ENCODE measurements around the gene PCDHAC2. TPM values are rescaled to one million over a fixed set of nuclear protein-coding genes. Genes with fewer than 3 reads are reported as not detected.

PCDHAC2 gene
- total RNA-seq, 4 donors from 2014 or later, result 0.18 to 1.7 (median 0.43) TPM

DNA sequence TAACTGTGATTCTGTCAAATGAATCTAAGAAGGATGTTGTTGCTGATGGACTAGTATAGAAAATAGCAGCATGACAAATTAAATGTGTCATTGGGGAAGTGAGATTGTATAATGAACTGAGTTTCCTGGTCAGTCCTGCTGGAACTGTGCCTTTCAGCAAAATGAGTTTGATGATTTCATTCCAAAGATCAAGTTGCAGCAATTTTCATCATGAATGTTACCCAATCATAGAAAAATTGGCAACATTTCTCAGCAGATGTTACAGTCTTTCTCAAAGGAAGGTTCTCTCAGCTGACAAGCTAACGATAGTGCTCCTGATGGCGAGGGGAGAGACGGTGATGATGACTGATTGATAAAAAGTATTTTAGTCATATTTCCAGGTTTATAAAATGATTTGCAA is 10.7 kb downstream of the PCDHAC2 start:
- H3K4me1 ChIP-seq, result no peaks in the 10 kb centered on the region
- DNase-seq, result no peak
- H3K27me3 ChIP-seq, result no peaks in the 10 kb centered on the region
- no peak overlapping the region for H3K27ac ChIP-seq
- H3K36me3 ChIP-seq, result no peaks in the 10 kb centered on the region
- no peaks in the 10 kb centered on the region for H3K9me3 ChIP-seq
- TF ChIP-seq, protein P1, sequence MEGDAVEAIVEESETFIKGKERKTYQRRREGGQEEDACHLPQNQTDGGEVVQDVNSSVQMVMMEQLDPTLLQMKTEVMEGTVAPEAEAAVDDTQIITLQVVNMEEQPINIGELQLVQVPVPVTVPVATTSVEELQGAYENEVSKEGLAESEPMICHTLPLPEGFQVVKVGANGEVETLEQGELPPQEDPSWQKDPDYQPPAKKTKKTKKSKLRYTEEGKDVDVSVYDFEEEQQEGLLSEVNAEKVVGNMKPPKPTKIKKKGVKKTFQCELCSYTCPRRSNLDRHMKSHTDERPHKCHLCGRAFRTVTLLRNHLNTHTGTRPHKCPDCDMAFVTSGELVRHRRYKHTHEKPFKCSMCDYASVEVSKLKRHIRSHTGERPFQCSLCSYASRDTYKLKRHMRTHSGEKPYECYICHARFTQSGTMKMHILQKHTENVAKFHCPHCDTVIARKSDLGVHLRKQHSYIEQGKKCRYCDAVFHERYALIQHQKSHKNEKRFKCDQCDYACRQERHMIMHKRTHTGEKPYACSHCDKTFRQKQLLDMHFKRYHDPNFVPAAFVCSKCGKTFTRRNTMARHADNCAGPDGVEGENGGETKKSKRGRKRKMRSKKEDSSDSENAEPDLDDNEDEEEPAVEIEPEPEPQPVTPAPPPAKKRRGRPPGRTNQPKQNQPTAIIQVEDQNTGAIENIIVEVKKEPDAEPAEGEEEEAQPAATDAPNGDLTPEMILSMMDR (IDR thresholded peaks at IDR 0.05), result no peak
- no peak for TF ChIP-seq POLR2A (IDR thresholded peaks at IDR 0.05)
- no peak overlapping the region for H3K4me3 ChIP-seq

DNA sequence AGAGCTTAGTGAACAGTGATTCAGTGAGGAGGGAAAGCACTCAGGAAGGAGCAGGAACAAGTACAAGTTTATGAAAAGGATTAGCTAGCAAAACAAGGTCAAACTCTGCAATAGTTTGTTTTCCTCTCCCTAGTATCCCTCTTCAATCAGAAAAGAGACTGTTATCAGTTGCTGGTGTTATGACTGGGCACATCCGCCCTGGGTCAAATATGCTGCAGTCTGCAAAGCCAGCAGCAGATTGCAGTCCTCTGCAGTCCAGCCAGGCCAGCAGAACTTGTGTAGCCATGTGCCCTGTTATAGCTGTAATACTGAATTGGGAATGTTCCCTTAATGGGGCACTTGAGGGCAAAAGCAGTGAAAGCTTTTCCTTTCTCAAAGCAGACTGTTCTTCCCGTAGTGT is 12.0 kb downstream of the PCDHAC2 start:
- Histone ChIP-seq H3K4me3 (no peak overlapping the region), H3K4me1 (no peaks in the 10 kb centered on the region), H3K27me3 (no peaks in the 10 kb centered on the region), H3K36me3 (no peaks in the 10 kb centered on the region), H3K27ac (no peak overlapping the region), H3K9me3 (no peaks in the 10 kb centered on the region)
- no peak for DNase-seq
- TF ChIP-seq, protein P1 (IDR thresholded peaks at IDR 0.05), result no peak
- TF ChIP-seq POLR2A (IDR thresholded peaks at IDR 0.05), result no peak

DNA sequence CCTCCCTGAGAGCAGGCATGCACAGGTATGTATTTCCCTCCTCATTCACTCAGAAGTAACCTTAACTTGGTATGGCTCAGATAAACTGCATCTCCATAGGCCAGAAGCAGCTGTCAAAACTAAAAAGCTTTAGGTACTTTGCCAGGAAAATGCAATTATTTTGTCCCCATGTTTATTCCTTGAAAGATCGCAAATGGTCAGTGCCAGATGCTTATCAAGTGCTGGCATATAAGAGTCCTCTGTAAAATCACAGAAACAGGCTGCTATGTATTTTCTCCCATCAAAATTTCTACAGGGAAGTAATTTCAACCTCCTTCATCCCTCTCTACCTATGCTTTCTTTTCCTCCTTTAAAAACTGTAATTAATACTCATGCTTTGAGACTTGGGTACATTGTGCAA is 12.7 kb downstream of the PCDHAC2 start:
- TF ChIP-seq, protein P1 (IDR thresholded peaks at IDR 0.05), result no peak

DNA sequence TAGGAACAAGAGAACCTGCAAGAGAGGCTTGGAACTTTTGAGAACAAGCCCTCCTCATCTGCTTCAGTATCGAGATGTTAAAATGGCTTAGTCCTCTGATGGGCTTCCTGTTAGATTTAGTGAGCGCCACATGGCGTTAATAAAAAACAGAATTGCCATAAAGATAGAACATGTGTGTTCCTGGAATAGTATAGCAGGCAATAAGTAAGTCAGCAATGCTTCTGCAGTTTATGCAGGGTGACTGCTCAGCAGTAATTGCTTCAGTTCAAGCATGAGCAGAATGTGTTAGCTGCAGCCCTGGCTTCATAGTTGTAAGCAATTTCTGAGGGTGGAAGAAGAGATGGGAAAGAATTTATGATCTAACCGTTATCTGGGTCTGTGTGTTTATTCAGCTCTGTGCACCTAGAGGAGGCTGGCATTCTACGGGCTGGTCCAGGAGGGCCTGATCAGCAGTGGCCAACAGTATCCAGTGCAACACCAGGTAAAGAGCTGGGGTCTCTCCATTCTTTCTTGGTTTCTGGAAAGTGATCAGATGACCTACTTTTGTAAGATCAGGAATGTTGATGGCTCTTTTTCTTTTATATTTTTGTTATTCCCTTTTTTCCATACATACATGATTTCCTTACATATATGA is 15.9 kb downstream of the PCDHAC2 start:
- TF ChIP-seq POLR2A (IDR thresholded peaks at IDR 0.05), result no peak
- TF ChIP-seq, protein P1 (IDR thresholded peaks at IDR 0.05), result no peak
- no peak for DNase-seq
- no peaks in the 10 kb centered on the region for H3K36me3 ChIP-seq
- H3K27ac ChIP-seq, result no peak overlapping the region
- no peak overlapping the region for H3K4me3 ChIP-seq
- H3K9me3 ChIP-seq, result no peaks in the 10 kb centered on the region
- no peaks in the 10 kb centered on the region for H3K27me3 ChIP-seq
- no peaks in the 10 kb centered on the region for H3K4me1 ChIP-seq

More for the DNA sequence above, 12.7 kb downstream of the PCDHAC2 start:
- H3K9me3 ChIP-seq, result no peaks in the 10 kb centered on the region
- H3K27ac ChIP-seq, result no peak overlapping the region
- no peaks in the 10 kb centered on the region for H3K36me3 ChIP-seq
- no peak for DNase-seq
- no peaks in the 10 kb centered on the region for H3K27me3 ChIP-seq
- no peaks in the 10 kb centered on the region for H3K4me1 ChIP-seq
- H3K4me3 ChIP-seq, result no peak overlapping the region

DNA sequence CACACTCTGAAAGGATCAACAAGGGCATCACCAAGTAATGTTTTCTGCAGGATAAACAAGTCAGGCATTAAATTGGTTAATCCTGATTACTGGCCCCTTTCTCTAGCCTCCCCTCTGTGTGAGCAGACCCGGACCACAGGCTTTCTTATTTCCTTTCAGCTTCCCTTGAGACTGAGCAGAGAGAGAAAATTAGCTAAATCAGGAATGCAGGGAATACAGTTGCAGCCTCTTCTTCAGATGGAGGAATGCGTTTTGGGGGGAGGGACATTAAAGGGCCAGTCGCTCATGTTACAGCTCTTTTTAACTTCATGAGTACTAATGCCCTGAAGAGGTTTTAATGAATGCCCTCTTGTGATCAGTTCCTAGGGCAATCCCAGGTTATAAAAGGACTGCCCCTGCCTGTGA is 19.8 kb downstream of the PCDHAC2 start:
- no peaks in the 10 kb centered on the region for H3K36me3 ChIP-seq
- H3K27me3 ChIP-seq, result no peaks in the 10 kb centered on the region
- TF ChIP-seq, protein P1 (IDR thresholded peaks at IDR 0.05), result no peak
- TF ChIP-seq POLR2A (IDR thresholded peaks at IDR 0.05), result no peak
- H3K4me1 ChIP-seq, result no peaks in the 10 kb centered on the region
- H3K4me3 ChIP-seq, result no peak overlapping the region
- no peak for DNase-seq
- no peaks in the 10 kb centered on the region for H3K9me3 ChIP-seq
- H3K27ac ChIP-seq, result no peak overlapping the region

DNA sequence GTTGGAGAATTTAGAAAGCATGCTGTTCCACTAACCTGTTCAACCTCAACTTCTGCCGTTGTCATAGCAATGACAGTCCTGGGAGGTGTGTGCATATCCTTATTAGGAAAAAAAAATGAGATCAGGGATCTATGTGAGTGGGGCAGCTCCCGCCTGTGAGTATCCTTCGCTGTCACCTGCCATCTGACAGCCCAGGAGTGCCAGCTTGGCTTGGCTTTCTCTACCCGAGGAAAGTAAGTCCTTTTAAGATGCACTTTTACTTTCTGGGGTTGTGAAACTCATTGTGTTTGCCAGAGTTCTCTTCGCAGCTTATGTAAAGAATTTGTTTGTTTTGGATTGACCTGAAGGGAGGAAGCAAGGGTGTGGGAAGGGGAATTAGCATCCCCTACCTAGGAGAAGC is 21.8 kb downstream of the PCDHAC2 start:
- Histone ChIP-seq H3K27me3 (no peaks in the 10 kb centered on the region), H3K4me1 (no peaks in the 10 kb centered on the region), H3K27ac (no peak overlapping the region), H3K4me3 (no peak overlapping the region), H3K9me3 (no peaks in the 10 kb centered on the region), H3K36me3 (no peaks in the 10 kb centered on the region)
- TF ChIP-seq POLR2A (IDR thresholded peaks at IDR 0.05), result no peak
- TF ChIP-seq, protein P1 (IDR thresholded peaks at IDR 0.05), result no peak
- DNase-seq, result no peak

Measured in Peyer's patch (tissue), 4 donors.